Measurements from ENCODE around the gene AIM2.
A peak's percentile ranks its signal among the peaks of the same experiment; 100 is the strongest.
"Not testable (repeated sequence)": the region's sequence is repeated elsewhere in the genome, so short reads cannot be mapped to it uniquely, and the experiment has no call there.

AIM2 gene, protein sequence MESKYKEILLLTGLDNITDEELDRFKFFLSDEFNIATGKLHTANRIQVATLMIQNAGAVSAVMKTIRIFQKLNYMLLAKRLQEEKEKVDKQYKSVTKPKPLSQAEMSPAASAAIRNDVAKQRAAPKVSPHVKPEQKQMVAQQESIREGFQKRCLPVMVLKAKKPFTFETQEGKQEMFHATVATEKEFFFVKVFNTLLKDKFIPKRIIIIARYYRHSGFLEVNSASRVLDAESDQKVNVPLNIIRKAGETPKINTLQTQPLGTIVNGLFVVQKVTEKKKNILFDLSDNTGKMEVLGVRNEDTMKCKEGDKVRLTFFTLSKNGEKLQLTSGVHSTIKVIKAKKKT

GRCh38 chr1:159076438-159077119, at the start of gene AIM2:
Gene AIM2 (minus strand): TSS chr1:159076766. CDS start chr1:159073499, 3,267 bp downstream.
- no peak for DNase-seq

DNA sequence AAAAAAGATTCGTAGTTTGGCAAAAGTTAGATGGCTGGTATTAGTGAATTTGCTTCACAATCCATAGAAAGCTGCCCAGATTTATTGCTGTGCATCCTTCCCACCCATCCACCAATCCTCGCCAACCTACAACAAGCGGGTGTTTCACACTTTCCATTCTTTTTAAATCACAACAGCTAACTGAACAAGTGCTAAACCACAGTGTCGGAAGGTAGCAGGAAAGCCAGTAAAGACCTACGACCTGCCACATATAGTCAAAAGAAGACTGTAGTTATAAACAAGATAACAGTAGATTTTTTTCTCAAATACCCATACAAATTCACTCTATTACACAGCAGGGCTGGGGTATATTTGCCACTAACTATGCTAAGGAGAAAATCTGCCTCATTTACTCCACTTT, 47.0 kb upstream of the AIM2 start:
- no peak for DNase-seq

DNA sequence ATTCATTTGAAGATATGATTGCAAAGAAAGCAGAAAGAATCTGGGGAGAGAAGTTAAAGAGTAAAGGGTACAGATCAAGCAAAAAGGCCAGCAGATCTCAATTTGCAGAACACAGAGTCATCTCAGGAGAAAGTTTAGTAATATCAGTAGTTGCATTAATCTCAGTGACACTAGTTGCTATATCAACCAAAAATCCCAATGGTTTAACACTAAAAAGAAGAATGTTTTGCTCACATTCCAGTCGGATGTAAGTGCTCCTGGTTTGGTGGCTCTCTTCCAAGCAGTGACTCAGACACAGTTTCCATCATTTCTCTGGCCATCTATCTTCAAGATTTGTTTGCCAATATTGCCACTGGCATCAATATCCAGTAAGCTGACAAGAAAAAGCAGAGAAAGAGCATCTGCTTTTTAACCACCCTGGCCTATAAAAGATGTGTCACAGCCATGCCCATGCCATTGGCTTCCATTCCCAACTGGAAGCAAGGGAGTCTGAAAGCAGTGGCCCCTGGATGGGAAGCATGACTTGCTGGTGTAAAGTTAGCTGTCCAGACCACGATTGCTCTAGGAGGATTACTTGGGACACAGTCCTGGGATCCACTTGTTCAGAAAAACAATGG, 45.5 kb upstream of the AIM2 start:
- no peak for DNase-seq

GRCh38 chr1:159121526-159121925, 45.0 kb upstream of the AIM2 start:
- DNase-seq, result no peak

DNA sequence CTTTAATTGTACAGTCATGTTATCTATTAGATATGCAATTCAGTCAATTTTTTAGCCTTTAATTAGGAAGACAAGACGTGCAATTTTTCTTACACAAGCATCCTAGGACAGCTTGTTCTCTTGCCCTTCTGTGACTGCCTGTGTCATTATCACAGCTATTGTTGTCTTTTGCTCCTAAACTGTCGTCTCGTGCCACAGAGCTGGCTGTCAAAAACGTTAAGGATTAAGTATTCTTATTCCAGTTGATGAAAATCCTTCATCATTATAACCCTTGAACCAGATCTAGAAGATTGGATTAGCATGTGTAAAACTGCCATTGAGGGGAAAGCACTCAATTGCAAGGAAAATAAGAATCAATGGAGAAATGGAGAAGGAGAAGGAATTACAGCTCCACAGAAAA, 43.8 kb upstream of the AIM2 start:
- peak; percentile 44 for DNase-seq

GRCh38 chr1:159113596-159114433, 37.2 kb upstream of the AIM2 start:
- DNase-seq, result no peak

DNA sequence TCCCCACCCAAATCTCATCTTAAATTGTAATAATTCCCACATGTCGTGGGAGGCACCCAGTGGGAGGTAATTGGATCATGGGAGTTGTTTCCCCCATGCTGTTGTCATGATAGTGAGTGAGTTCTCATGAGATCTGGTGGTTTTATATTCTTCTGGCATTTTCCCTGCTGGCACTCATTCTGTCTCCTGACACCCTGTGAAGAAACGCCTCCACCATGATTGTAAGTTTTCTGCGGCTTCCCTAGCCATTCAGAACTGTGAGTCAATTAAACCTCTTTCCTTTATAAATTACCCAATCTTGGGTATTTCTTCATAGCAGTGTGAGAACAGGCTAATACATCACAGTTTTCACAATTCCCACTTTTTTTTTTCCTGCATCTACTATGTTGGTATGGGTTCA, 26.5 kb upstream of the AIM2 start:
- DNase-seq, result not testable (repeated sequence)

GRCh38 chr1:159100589-159100988, 24.0 kb upstream of the AIM2 start:
- DNase-seq, result no peak

DNA sequence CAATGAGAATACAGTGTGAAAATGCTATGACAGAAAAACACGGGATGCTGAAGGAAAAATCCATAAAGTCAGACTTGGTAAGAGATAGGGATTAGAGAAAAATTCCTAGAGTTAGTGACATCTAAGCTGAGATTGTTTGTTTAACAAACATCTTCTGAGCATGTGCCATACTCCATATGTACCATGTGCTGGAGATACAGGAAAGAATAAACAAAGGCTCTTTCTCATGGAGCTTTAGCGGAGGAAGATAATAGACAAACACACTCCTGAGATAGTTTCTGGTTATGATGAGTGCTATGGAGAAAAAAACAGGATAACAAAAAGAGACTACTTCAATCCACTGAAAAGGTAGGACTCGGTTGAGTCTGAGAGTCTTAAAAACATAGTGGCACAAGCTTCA, 22.0 kb upstream of the AIM2 start:
- no peak for DNase-seq

GRCh38 chr1:159092036-159092760, 15.6 kb upstream of the AIM2 start:
- DNase-seq, result no peak

GRCh38 chr1:159091607-159092031, 15.1 kb upstream of the AIM2 start:
- DNase-seq, result no peak

DNA sequence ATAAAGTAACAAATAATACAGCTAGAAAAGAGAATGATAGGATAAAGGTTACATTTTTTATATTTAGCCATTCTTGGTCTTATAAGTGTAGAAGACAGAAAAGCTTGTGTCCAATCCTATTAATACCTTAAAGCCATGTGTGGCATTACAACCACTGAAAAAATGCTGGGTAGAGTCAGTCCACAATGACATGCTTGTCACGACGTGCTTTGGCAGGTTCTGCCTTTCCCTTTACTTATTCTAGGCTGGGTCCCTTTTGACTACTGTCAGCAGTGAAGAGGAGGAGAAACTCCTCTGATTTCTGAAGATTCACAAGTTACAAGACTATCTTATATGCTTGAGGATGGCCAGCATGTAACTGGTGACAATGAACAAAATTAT, 14.6 kb upstream of the AIM2 start:
- DNase-seq, result no peak

DNA sequence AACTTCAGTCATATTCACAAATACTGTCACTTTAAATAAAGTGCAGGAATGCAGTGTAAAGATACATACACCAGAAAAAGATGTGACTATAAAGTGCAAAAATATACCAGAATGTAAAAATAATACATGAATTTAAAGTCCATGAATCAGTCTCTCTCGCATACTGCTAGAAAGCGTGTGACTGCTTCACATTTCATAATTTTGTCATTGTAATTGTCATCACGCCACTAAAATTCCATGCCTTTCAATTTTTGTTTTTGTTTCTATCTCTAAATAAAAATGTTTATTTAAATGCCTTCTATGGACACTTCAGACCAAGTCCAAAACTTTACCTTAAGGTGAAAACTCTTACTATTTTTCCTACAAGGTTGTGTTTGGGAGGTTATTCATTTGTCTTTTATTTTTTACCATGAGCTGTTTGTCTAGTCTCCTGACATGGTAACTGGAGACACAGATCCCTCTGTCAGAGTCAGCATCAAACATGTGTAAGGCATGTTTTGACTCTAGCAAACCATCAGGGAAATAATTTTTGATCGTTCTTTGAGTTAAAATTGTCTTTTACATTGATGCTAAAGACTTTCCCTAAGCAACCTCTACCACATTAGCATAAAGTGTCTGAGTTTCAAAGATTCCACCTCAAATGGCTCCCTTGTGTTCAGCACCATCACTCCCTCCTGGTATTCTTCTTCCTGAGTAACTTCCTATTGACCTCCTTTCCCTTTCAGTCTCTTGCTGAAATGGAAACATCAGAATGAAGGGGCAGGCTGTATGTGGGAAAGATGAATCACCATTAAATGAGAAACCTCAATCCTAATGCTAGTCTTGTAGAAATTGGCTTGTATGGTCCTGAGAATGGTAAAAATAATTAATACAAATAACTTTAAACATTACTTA, 14.0 kb upstream of the AIM2 start:
- DNase-seq, result no peak

GRCh38 chr1:159089184-159089791, 12.7 kb upstream of the AIM2 start:
- no peak for DNase-seq

GRCh38 chr1:159088546-159089183, 12.1 kb upstream of the AIM2 start:
- no peak for DNase-seq

DNA sequence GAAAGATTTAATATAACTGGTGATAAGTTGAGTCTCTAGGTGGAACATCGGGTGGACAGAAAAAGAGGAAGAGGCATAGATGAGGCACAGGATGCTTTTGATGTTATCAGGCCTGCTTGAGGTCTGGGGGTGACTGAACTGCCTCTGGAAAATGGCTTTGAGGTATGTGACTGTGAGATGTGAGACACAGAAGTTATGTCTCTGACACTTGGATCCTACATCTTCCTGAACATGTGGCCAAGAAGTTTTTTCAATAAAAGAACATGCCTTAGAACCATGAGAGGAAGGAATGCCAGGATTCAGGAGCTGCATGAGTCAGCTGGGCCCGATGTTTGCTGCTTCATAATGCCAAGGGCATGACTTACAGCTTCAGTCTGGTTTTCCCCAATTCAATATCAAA, 11.5 kb upstream of the AIM2 start:
- DNase-seq, result no peak

- no peak for DNase-seq
These were observed 8.3 kb upstream of the AIM2 start for GRCh38 chr1:159084867-159085266.

GRCh38 chr1:159084152-159084551, 7.6 kb upstream of the AIM2 start:
- no peak for DNase-seq

DNA sequence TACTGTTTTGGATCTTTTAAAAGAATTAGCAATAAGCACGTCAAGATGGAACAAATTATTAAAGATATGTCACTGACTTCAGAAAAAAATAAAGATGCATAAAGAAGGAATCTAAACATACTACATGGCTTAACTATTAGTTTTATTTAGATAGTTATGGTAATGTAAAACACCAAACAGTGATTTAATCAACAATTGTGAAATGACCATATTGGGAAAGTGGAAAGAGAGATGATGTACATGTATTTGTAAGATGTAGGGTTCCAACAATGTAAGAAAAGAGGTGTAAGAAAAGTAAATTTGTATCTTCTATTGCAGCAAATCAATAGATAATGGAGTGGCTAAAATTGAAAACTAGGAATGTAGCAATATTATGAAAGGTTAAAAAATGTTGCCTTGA, 6.4 kb upstream of the AIM2 start:
- no peak for DNase-seq

- DNase-seq, result peak; percentile 36
These were observed 5.1 kb upstream of the AIM2 start for GRCh38 chr1:159081626-159082025.
